Osteoblast (primary cell): ENCODE results near the gene KCNE1. TPM values are rescaled to one million over a fixed set of nuclear protein-coding genes. Genes with fewer than 3 reads are reported as not detected.
A peak's percentile ranks its signal among the peaks of the same experiment; 100 is the strongest.

Experiments used
- DNase-seq: peaks from one replicate; pipeline ENCODE4 v3.0.0; 2011; ENCODE audit warnings: low spot score, mixed read lengths; ENCODE audit not compliant: insufficient read length; ENCODE audit errors: missing footprints
- H2AFZ ChIP-seq: 2 replicates; pipeline ENCODE4 v1.6.0; 2011; ENCODE audit warnings: mild to moderate bottlenecking, low read length
- H3K27ac ChIP-seq: 2 replicates; pipeline ENCODE4 v1.5.1; 2011; ENCODE audit warnings: mild to moderate bottlenecking, low read depth, low read length, moderate library complexity
- H3K27me3 ChIP-seq: 2 replicates; pipeline ENCODE4 v1.6.0; 2012; ENCODE audit warnings: mild to moderate bottlenecking, control low read depth, inconsistent platforms, low read length, moderate library complexity; ENCODE audit not compliant: insufficient read depth
- H3K36me3 ChIP-seq: 2 replicates; pipeline ENCODE4 v1.5.1; 2011; ENCODE audit warnings: mild to moderate bottlenecking, low read length, control low read depth, moderate library complexity; ENCODE audit not compliant: insufficient read depth
- H3K4me1 ChIP-seq: 2 replicates; pipeline ENCODE4 v1.5.1; 2011; ENCODE audit warnings: mild to moderate bottlenecking, low read length, control low read depth, moderate library complexity; ENCODE audit not compliant: insufficient read depth
- H3K4me2 ChIP-seq: 2 replicates; pipeline ENCODE4 v1.6.0; 2011; ENCODE audit warnings: mild to moderate bottlenecking, low read length; ENCODE audit not compliant: insufficient read depth
- H3K4me3 ChIP-seq: fragments of 200-600 bp; sonication (generic); 3 replicates; pipeline ENCODE4 v1.5.1; 2012; ENCODE audit warnings: mild to moderate bottlenecking, low read length, inconsistent platforms; ENCODE audit not compliant: insufficient read depth
- H3K79me2 ChIP-seq: 2 replicates; pipeline ENCODE4 v1.6.0; 2012; ENCODE audit warnings: mild to moderate bottlenecking, low read length, control low read depth, inconsistent platforms; ENCODE audit not compliant: insufficient read depth
- H3K9me3 ChIP-seq: 2 replicates; pipeline ENCODE4 v1.5.1; 2011; ENCODE audit warnings: low read depth, low read length, control low read depth
- H4K20me1 ChIP-seq: 2 replicates; pipeline ENCODE4 v1.6.0; 2012; ENCODE audit warnings: mild to moderate bottlenecking, low read length, control low read depth; ENCODE audit not compliant: insufficient read depth
- CTCF ChIP-seq: IDR thresholded peaks from 2 replicates; pipeline ENCODE4 v1.5.1; 2011; ENCODE audit warnings: mild to moderate bottlenecking, low read depth, low read length, moderate library complexity; ENCODE audit errors: extremely low read depth
- total RNA-seq: library from RNA; depleted of rRNA; stranded (reverse); fragments of >200 nt; gene quantifications from 2 replicates; pipeline ENCODE4 v1.2.3, GENCODE V29; 2012

KCNE1 gene
- total RNA-seq, 1 donor, result 0.72 TPM

- Histone ChIP-seq H3K4me2 (no peak overlapping the region), H3K27me3 (no peaks in the 10 kb centered on the region)
- TF ChIP-seq CTCF, result no peak
Measured at GRCh38 chr21:34550182-34550799, 38.3 kb upstream of the KCNE1 start.

GRCh38 chr21:34548781-34549376 is 36.9 kb upstream of the KCNE1 start:
- Histone ChIP-seq H4K20me1 (no peaks in the 10 kb centered on the region), H3K4me1 (peaks cover 59% of the 10 kb centered on the region), H3K79me2 (peaks cover 6% of the 10 kb centered on the region), H3K27ac (no peak overlapping the region), H2AFZ (no peak overlapping the region), H3K36me3 (no peaks in the 10 kb centered on the region), H3K27me3 (no peaks in the 10 kb centered on the region), H3K9me3 (no peaks in the 10 kb centered on the region), H3K4me3 (no peak overlapping the region), H3K4me2 (no peak overlapping the region)
- no peak for DNase-seq
- TF ChIP-seq CTCF, result no peak

More at GRCh38 chr21:34550182-34550799, 38.3 kb upstream of the KCNE1 start:
- Histone ChIP-seq H3K27ac (no peak overlapping the region), H3K9me3 (no peaks in the 10 kb centered on the region), H3K79me2 (peaks cover 6% of the 10 kb centered on the region), H4K20me1 (no peaks in the 10 kb centered on the region), H2AFZ (no peak overlapping the region), H3K4me1 (peaks cover 52% of the 10 kb centered on the region), H3K4me3 (no peak overlapping the region), H3K36me3 (no peaks in the 10 kb centered on the region)
- DNase-seq, result no peak

- H3K27ac ChIP-seq, result peak overlapping the region; percentile 93
- H3K4me2 ChIP-seq, result no peak overlapping the region
- peaks cover 6% of the 10 kb centered on the region for H3K79me2 ChIP-seq
- no peaks in the 10 kb centered on the region for H3K36me3 ChIP-seq
- no peaks in the 10 kb centered on the region for H4K20me1 ChIP-seq
- no peak overlapping the region for H2AFZ ChIP-seq
- no peak overlapping the region for H3K4me3 ChIP-seq
- peaks cover 39% of the 10 kb centered on the region for H3K4me1 ChIP-seq
- no peaks in the 10 kb centered on the region for H3K27me3 ChIP-seq
- DNase-seq, result no peak
- no peak for TF ChIP-seq CTCF
- H3K9me3 ChIP-seq, result no peaks in the 10 kb centered on the region
Measured at GRCh38 chr21:34546542-34546941, 34.5 kb upstream of the KCNE1 start.

- Histone ChIP-seq H3K4me3 (peak overlapping the region; percentile 52), H3K9me3 (no peaks in the 10 kb centered on the region), H3K36me3 (no peaks in the 10 kb centered on the region), H4K20me1 (no peaks in the 10 kb centered on the region), H3K4me2 (peak overlapping the region; percentile 83), H3K27me3 (no peaks in the 10 kb centered on the region), H3K27ac (peak overlapping the region; percentile 93), H2AFZ (peak overlapping the region; percentile 85), H3K4me1 (peaks cover 30% of the 10 kb centered on the region), H3K79me2 (peaks cover 6% of the 10 kb centered on the region)
- no peak for TF ChIP-seq CTCF
- peak; percentile 78 for DNase-seq
Measured at GRCh38 chr21:34545079-34545884, 33.3 kb upstream of the KCNE1 start.
